Liver (tissue), 9 donors: Measurements from ENCODE around the gene IL36A. TPM values are rescaled to one million over a fixed set of nuclear protein-coding genes. Genes with fewer than 3 reads are reported as not detected.

Source experiments
- DNase-seq: peaks from one replicate; pipeline ENCODE4 v3.0.0-alpha.2; 2017; ENCODE audit warnings: low spot score
- H3K27ac ChIP-seq, 2 donors: one replicate each; pipeline ENCODE4 v1.7.0; 2013; ENCODE audit warnings: inconsistent platforms in 2 of 2, low read length in 2 of 2, control low read depth in 1 of 2, low read depth in 1 of 2, mild to moderate bottlenecking in 1 of 2
- H3K27me3 ChIP-seq, 4 donors: one replicate each; pipeline versions ENCODE4 v1.6.1 to v1.7.0; 2013; ENCODE audit warnings: low read length in 3 of 4, inconsistent platforms in 1 of 4, mild to moderate bottlenecking in 1 of 4, moderate library complexity in 1 of 4; ENCODE audit not compliant: control insufficient read depth in 4 of 4, insufficient read depth in 4 of 4
- H3K36me3 ChIP-seq, 4 donors: one replicate each; pipeline versions ENCODE4 v1.6.1 to v1.7.0; 2013; ENCODE audit warnings: low read length in 3 of 4, mild to moderate bottlenecking in 3 of 4, low read depth in 1 of 4, moderate library complexity in 1 of 4; ENCODE audit not compliant: control insufficient read depth in 4 of 4, insufficient read depth in 3 of 4
- H3K4me1 ChIP-seq, 4 donors: one replicate each; pipeline versions ENCODE4 v1.6.1 to v1.7.0; 2013; ENCODE audit warnings: low read length in 3 of 4, mild to moderate bottlenecking in 3 of 4, moderate library complexity in 1 of 4; ENCODE audit not compliant: control insufficient read depth in 4 of 4, insufficient read depth in 4 of 4
- H3K4me3 ChIP-seq, 3 donors: one replicate each; pipeline versions ENCODE4 v1.6.1 to v1.7.0; 2013; ENCODE audit warnings: low read length in 3 of 3, control low read depth in 1 of 3, low read depth in 1 of 3, mild to moderate bottlenecking in 1 of 3
- H3K9ac ChIP-seq, 2 donors: one replicate each; pipeline ENCODE4 v1.7.0; 2013; ENCODE audit warnings: low read length in 2 of 2, mild to moderate bottlenecking in 2 of 2, moderate library complexity in 2 of 2, control low read depth in 1 of 2, low read depth in 1 of 2
- H3K9me3 ChIP-seq, 4 donors: one replicate each; pipeline versions ENCODE4 v1.6.1 to v1.7.0; 2013; ENCODE audit warnings: low read length in 3 of 4; ENCODE audit not compliant: control insufficient read depth in 4 of 4
- ATF3 ChIP-seq: IDR thresholded peaks from 2 replicates; pipeline ENCODE4 v1.6.1; 2016; ENCODE audit warnings: antibody characterized with exemption
- CTCF ChIP-seq: fragments of 150-350 bp; IDR thresholded peaks from 2 replicates; pipeline ENCODE4 v1.5.1; 2017; ENCODE audit warnings: improper control_type of control experiment, low read depth, low read length; ENCODE audit not compliant: missing input control
- EGR1 ChIP-seq, 2 donors: IDR thresholded peaks; 2 replicates each; pipeline ENCODE4 v1.6.1; 2016 to 2018; ENCODE audit warnings: antibody characterized with exemption in 2 of 2, low read depth in 2 of 2
- FOXA1 ChIP-seq: IDR thresholded peaks from 2 replicates; pipeline ENCODE4 v1.6.1; 2016; ENCODE audit warnings: antibody characterized with exemption
- FOXA2 ChIP-seq: IDR thresholded peaks from 2 replicates; pipeline ENCODE4 v1.6.1; 2016; ENCODE audit warnings: antibody characterized with exemption
- GABPA ChIP-seq, 2 donors: IDR thresholded peaks in 1 of 2; conservative IDR thresholded peaks in 1 of 2; 2 replicates each; pipeline ENCODE4 v1.6.1; 2016; ENCODE audit warnings: antibody characterized with exemption in 2 of 2, mild to moderate bottlenecking in 1 of 2, moderate library complexity in 1 of 2
- HNF4A ChIP-seq, 2 donors: conservative IDR thresholded peaks; 2 replicates each; pipeline ENCODE4 v1.6.1; 2016; ENCODE audit warnings: antibody characterized with exemption in 2 of 2, mild to moderate bottlenecking in 2 of 2
- HNF4G ChIP-seq: IDR thresholded peaks from 2 replicates; pipeline ENCODE4 v1.6.1; 2016; ENCODE audit warnings: antibody characterized with exemption
- JUND ChIP-seq, 2 donors: IDR thresholded peaks; 2 replicates each; pipeline ENCODE4 v1.6.1; 2016; ENCODE audit warnings: antibody characterized with exemption in 2 of 2
- NR2F2 ChIP-seq: IDR thresholded peaks from 2 replicates; pipeline ENCODE4 v1.6.1; 2016; ENCODE audit warnings: antibody characterized with exemption
- RAD21 ChIP-seq, 2 donors: IDR thresholded peaks; 2 replicates each; pipeline ENCODE4 v1.6.1; 2016; ENCODE audit warnings: antibody characterized with exemption in 2 of 2, mild to moderate bottlenecking in 2 of 2
- RXRA ChIP-seq, 2 donors: IDR thresholded peaks; 2 replicates each; pipeline ENCODE4 v1.6.1; 2017 to 2018; ENCODE audit warnings: antibody characterized with exemption in 2 of 2, mild to moderate bottlenecking in 1 of 2
- SP1 ChIP-seq: IDR thresholded peaks from 2 replicates; pipeline ENCODE4 v1.6.1; 2018; ENCODE audit warnings: antibody characterized with exemption, mild to moderate bottlenecking
- TAF1 ChIP-seq: conservative IDR thresholded peaks from 2 replicates; pipeline ENCODE4 v1.6.1; 2016; ENCODE audit warnings: antibody characterized with exemption, mild to moderate bottlenecking
- YY1 ChIP-seq: IDR thresholded peaks from 2 replicates; pipeline ENCODE4 v1.6.1; 2016; ENCODE audit warnings: antibody characterized with exemption, mild to moderate bottlenecking
- WGBS: extraction: QIAGEN DNeasy Blood & Tissue Kit; methylation state at CpG from one replicate; pipeline ENCODE4 v1.1.7; 2013; 5-methylcytosine and 5-hydroxymethylcytosine counted together
- polyA plus RNA-seq, 2 donors: library from polyadenylated mRNA; stranded (reverse) in 1 of 2; unstranded in 1 of 2; fragments of 200-250 nt in 1 of 2; fragments of >200 nt in 1 of 2; fragmentation: Nextera tagmentation in 1 of 2; extraction: Ambion mirVana in 1 of 2; gene quantifications; one replicate each; pipeline versions ENCODE4 v1.2.1 to v1.2.3, GENCODE V29; 2013 to 2015
- total RNA-seq, 2 donors: library from RNA; depleted of rRNA; stranded (reverse); fragments of >200 nt; gene quantifications; one replicate each; pipeline ENCODE4 v1.2.3, GENCODE V29; 2014
- TF ChIP-seq, protein P1 (sequence below): IDR thresholded peaks from 2 replicates; pipeline ENCODE4 v1.6.1; 2016; ENCODE audit warnings: antibody characterized with exemption
- TF ChIP-seq, protein P2 (sequence below): IDR thresholded peaks from 2 replicates; pipeline ENCODE4 v1.6.1; 2016; ENCODE audit warnings: antibody characterized with exemption, mild to moderate bottlenecking
- TF ChIP-seq, protein P3 (sequence below): IDR thresholded peaks from 2 replicates; pipeline ENCODE4 v1.6.1; 2016; ENCODE audit warnings: antibody characterized with exemption
- donor health status: healthy.
- donor health status: healthy.
- donor health status: healthy.
- donor health status: healthy.
- donor health status: healthy.

Gene IL36A
- total and polyA plus RNA-seq, 4 donors = not detected

DNA sequence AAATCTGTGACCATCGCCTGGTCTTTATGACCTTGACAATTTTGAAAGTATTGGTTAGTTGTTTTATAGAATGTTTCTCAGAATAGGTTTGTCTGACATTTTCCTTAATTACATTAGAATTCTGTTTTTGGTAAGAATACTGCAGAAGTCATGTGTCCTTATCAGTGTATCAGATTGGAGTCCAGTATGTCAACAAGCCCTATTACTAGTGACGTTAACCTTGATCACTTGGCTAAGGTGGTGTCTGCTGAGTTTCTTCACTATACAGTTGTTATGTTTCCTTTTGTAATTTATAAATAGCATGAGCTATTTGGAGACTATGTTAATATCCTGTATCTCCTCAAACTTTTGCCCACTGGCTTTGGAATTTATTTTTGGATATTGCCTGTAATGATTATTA, 38.2 kb upstream of the IL36A start:
- no peaks in the 10 kb centered on the region for H3K27me3 ChIP-seq
- no peak overlapping the region for H3K4me3 ChIP-seq
- H3K4me1 ChIP-seq = no peaks in the 10 kb centered on the region
- DNase-seq = no peak
- H3K9ac ChIP-seq = no peak overlapping the region
- no peaks in the 10 kb centered on the region for H3K9me3 ChIP-seq
- no peaks in the 10 kb centered on the region for H3K36me3 ChIP-seq
- no peak overlapping the region for H3K27ac ChIP-seq
- TF ChIP-seq EGR1 (IDR thresholded peaks at IDR 0.05; ENCODE audit: low read depth in 2 of 2) (no peak), YY1 (no peak), FOXA2 (peak; percentile 72), JUND (IDR thresholded peaks at IDR 0.05) (no peak), HNF4G (no peak)
- 57% methylated on average over 2 of the region's 2 CpGs for WGBS

GRCh38 chr2:112972423-112973086, 32.7 kb upstream of the IL36A start:
- no peaks in the 10 kb centered on the region for H3K9me3 ChIP-seq
- no peak for TF ChIP-seq NR2F2
- no peak for TF ChIP-seq FOXA2
- no peak for TF ChIP-seq SP1
- TF ChIP-seq, protein P1, sequence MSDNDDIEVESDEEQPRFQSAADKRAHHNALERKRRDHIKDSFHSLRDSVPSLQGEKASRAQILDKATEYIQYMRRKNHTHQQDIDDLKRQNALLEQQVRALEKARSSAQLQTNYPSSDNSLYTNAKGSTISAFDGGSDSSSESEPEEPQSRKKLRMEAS = no peak
- TF ChIP-seq CTCF = no peak
- no peak for TF ChIP-seq GABPA (IDR thresholded peaks at IDR 0.05 in 1 of 2, conservative IDR thresholded peaks at IDR 0.05 in 1 of 2)
- no peak for TF ChIP-seq YY1
- TF ChIP-seq, protein P2, sequence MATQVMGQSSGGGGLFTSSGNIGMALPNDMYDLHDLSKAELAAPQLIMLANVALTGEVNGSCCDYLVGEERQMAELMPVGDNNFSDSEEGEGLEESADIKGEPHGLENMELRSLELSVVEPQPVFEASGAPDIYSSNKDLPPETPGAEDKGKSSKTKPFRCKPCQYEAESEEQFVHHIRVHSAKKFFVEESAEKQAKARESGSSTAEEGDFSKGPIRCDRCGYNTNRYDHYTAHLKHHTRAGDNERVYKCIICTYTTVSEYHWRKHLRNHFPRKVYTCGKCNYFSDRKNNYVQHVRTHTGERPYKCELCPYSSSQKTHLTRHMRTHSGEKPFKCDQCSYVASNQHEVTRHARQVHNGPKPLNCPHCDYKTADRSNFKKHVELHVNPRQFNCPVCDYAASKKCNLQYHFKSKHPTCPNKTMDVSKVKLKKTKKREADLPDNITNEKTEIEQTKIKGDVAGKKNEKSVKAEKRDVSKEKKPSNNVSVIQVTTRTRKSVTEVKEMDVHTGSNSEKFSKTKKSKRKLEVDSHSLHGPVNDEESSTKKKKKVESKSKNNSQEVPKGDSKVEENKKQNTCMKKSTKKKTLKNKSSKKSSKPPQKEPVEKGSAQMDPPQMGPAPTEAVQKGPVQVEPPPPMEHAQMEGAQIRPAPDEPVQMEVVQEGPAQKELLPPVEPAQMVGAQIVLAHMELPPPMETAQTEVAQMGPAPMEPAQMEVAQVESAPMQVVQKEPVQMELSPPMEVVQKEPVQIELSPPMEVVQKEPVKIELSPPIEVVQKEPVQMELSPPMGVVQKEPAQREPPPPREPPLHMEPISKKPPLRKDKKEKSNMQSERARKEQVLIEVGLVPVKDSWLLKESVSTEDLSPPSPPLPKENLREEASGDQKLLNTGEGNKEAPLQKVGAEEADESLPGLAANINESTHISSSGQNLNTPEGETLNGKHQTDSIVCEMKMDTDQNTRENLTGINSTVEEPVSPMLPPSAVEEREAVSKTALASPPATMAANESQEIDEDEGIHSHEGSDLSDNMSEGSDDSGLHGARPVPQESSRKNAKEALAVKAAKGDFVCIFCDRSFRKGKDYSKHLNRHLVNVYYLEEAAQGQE = no peak
- no peak for TF ChIP-seq EGR1 (IDR thresholded peaks at IDR 0.05; ENCODE audit: low read depth in 2 of 2)
- TF ChIP-seq FOXA1 = no peak
- TF ChIP-seq RAD21 (IDR thresholded peaks at IDR 0.05) = no peak
- no peak for TF ChIP-seq RXRA (IDR thresholded peaks at IDR 0.05)
- TF ChIP-seq, protein P3, sequence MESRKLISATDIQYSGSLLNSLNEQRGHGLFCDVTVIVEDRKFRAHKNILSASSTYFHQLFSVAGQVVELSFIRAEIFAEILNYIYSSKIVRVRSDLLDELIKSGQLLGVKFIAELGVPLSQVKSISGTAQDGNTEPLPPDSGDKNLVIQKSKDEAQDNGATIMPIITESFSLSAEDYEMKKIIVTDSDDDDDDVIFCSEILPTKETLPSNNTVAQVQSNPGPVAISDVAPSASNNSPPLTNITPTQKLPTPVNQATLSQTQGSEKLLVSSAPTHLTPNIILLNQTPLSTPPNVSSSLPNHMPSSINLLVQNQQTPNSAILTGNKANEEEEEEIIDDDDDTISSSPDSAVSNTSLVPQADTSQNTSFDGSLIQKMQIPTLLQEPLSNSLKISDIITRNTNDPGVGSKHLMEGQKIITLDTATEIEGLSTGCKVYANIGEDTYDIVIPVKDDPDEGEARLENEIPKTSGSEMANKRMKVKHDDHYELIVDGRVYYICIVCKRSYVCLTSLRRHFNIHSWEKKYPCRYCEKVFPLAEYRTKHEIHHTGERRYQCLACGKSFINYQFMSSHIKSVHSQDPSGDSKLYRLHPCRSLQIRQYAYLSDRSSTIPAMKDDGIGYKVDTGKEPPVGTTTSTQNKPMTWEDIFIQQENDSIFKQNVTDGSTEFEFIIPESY = no peak
- TF ChIP-seq JUND (IDR thresholded peaks at IDR 0.05) = no peak
- TF ChIP-seq HNF4G = no peak
- no peak for TF ChIP-seq ATF3
- no peak for TF ChIP-seq HNF4A (conservative IDR thresholded peaks at IDR 0.05)
- TF ChIP-seq TAF1 = no peak
- H3K36me3 ChIP-seq = no peaks in the 10 kb centered on the region
- no peak overlapping the region for H3K27ac ChIP-seq
- no peak overlapping the region for H3K9ac ChIP-seq
- WGBS = 95% methylated on average over 5 of the region's 5 CpGs
- no peak overlapping the region for H3K4me3 ChIP-seq
- H3K27me3 ChIP-seq = peaks cover 0 to 5% (median 0%) of the 10 kb centered on the region in 4 donors
- no peaks in the 10 kb centered on the region for H3K4me1 ChIP-seq
- no peak for DNase-seq
